ENCODE results near the gene ATF6. TPM values are rescaled to one million over a fixed set of nuclear protein-coding genes. Genes with fewer than 3 reads are reported as not detected.

The ATF6 gene
- total RNA-seq, 2 experiments from 2014 or later, result 16.9 to 17.3 TPM

GRCh38 chr1:161720956-161721737 is 45.0 kb upstream of the ATF6 start, which contains the start of gene FCRLB:
Gene FCRLB (plus strand): TSS chr1:161721544. CDS start chr1:161722673, 1,129 bp downstream.
- H3K36me3 Mint-ChIP-seq (ENCODE audit: low read depth), result no peaks in the 10 kb centered on the region
- peaks cover 17% of the 10 kb centered on the region for H3K27me3 Mint-ChIP-seq
- no peaks in the 10 kb centered on the region for H3K9me3 Mint-ChIP-seq
- ChIA-PET CTCF (interaction anchor here (1.1 to 1.2 kb wide), 2 partner anchors 19 to 21 kb away, joined by 3 to 4 read pairs; no protein-coding TSS in a partner anchor), POLR2A (no interaction called here)
- no peak for ATAC-seq
- no peak for TF ChIP-seq CTCF (IDR thresholded peaks at IDR 0.05)
- H3K4me3 Mint-ChIP-seq, result no peak within 1 kb of the TSS
- no peak within 1 kb of the TSS for H3K27ac Mint-ChIP-seq
- peaks cover 21% of the 10 kb centered on the region for H3K4me1 Mint-ChIP-seq (ENCODE audit: low read depth)
- no peak for DNase-seq
- intact Hi-C loops (cut with micrococcal nuclease), result no loop called here

GRCh38 chr1:161721738-161722343 is 44.3 kb upstream of the ATF6 start:
- peak; percentile 26 for DNase-seq
- Mint-ChIP-seq H3K36me3 (ENCODE audit: low read depth) (no peaks in the 10 kb centered on the region), H3K9me3 (no peaks in the 10 kb centered on the region), H3K4me3 (no peak overlapping the region), H3K27ac (no peak overlapping the region), H3K4me1 (ENCODE audit: low read depth) (peaks cover 21% of the 10 kb centered on the region), H3K27me3 (peaks cover 17% of the 10 kb centered on the region)
- ChIA-PET CTCF (interaction anchor here (1.2 to 1.8 kb wide), 2 partner anchors 16 to 20 kb away, joined by 3 to 6 read pairs; no protein-coding TSS in a partner anchor), POLR2A (no interaction called here)
- intact Hi-C loops (cut with micrococcal nuclease), result no loop called here
- ATAC-seq, result no peak
- no peak for TF ChIP-seq CTCF (IDR thresholded peaks at IDR 0.05)

GRCh38 chr1:161722406-161722805 is 43.7 kb upstream of the ATF6 start:
- no peak for TF ChIP-seq CTCF (IDR thresholded peaks at IDR 0.05)
- ATAC-seq (no peak), DNase-seq (no peak)
- POLR2A ChIA-PET, result no interaction called here
- CTCF ChIA-PET, result interaction anchor here (1.2 to 1.8 kb wide), 2 partner anchors 15 to 19 kb away, joined by 3 to 6 read pairs; no protein-coding TSS in a partner anchor
- H3K4me1 Mint-ChIP-seq (ENCODE audit: low read depth), result peaks cover 21% of the 10 kb centered on the region
- H3K27ac Mint-ChIP-seq, result no peak overlapping the region
- peaks cover 17% of the 10 kb centered on the region for H3K27me3 Mint-ChIP-seq
- H3K36me3 Mint-ChIP-seq (ENCODE audit: low read depth), result no peaks in the 10 kb centered on the region
- intact Hi-C loops (cut with micrococcal nuclease), result no loop called here
- no peak overlapping the region for H3K4me3 Mint-ChIP-seq
- H3K9me3 Mint-ChIP-seq, result no peaks in the 10 kb centered on the region

- no peak for TF ChIP-seq CTCF (IDR thresholded peaks at IDR 0.05)
- no peak overlapping the region for H3K4me3 Mint-ChIP-seq
- H3K27me3 Mint-ChIP-seq, result peaks cover 17% of the 10 kb centered on the region
- H3K36me3 Mint-ChIP-seq (ENCODE audit: low read depth), result no peaks in the 10 kb centered on the region
- ChIA-PET CTCF (interaction anchor here (1.8 kb wide), 1 partner anchor 14 kb away, joined by 6 read pairs; no protein-coding TSS in a partner anchor), POLR2A (no interaction called here)
- H3K27ac Mint-ChIP-seq, result no peak overlapping the region
- ATAC-seq, result no peak
- intact Hi-C loops (cut with micrococcal nuclease), result no loop called here
- H3K4me1 Mint-ChIP-seq (ENCODE audit: low read depth), result peaks cover 29% of the 10 kb centered on the region
- no peaks in the 10 kb centered on the region for H3K9me3 Mint-ChIP-seq
- DNase-seq, result no peak
Observed at GRCh38 chr1:161723459-161724141, 42.5 kb upstream of the ATF6 start.
